Neutrophil (primary cell): ENCODE measurements around the gene MCM3.

Source experiments
- H3K27ac ChIP-seq: fragments of 200-600 bp; sonication (generic); 2 replicates; pipeline ENCODE4 v1.5.1; 2016; ENCODE audit warnings: mild to moderate bottlenecking, moderate library complexity
- H3K27me3 ChIP-seq: fragments of 200-600 bp; sonication (generic); 2 replicates; pipeline ENCODE4 v1.6.0; 2016; ENCODE audit warnings: mild to moderate bottlenecking
- H3K36me3 ChIP-seq: fragments of 200-600 bp; sonication (generic); 2 replicates; pipeline ENCODE4 v1.5.1; 2017
- H3K4me1 ChIP-seq, 2 experiments: fragments of 200-600 bp in 1 of 2; sonication (generic) in 1 of 2; 1 replicate in 1 of 2; 2 replicates in 1 of 2; pipeline versions ENCODE4 v1.5.1 to v1.6.1; 2013 to 2016; ENCODE audit warnings: low read depth in 1 of 2, low read length in 1 of 2, mild to moderate bottlenecking in 1 of 2, moderate library complexity in 1 of 2; ENCODE audit not compliant: control insufficient read depth in 1 of 2, insufficient read depth in 1 of 2
- H3K4me3 ChIP-seq, 2 experiments: fragments of 200-600 bp in 1 of 2; sonication (generic) in 1 of 2; 1 replicate in 1 of 2; 2 replicates in 1 of 2; pipeline ENCODE4 v1.5.1; 2013 to 2016; ENCODE audit warnings: low read depth in 1 of 2, low read length in 1 of 2, mild to moderate bottlenecking in 1 of 2, moderate library complexity in 1 of 2
- H3K9me3 ChIP-seq: fragments of 200-600 bp; sonication (generic); 2 replicates; pipeline ENCODE4 v1.5.1; 2016
- TF ChIP-seq, protein P1 (sequence below): fragments of 200-600 bp; sonication (generic); IDR thresholded peaks from 2 replicates; pipeline ENCODE4 v1.5.1; 2016; ENCODE audit warnings: antibody characterized with exemption

Gene MCM3

DNA sequence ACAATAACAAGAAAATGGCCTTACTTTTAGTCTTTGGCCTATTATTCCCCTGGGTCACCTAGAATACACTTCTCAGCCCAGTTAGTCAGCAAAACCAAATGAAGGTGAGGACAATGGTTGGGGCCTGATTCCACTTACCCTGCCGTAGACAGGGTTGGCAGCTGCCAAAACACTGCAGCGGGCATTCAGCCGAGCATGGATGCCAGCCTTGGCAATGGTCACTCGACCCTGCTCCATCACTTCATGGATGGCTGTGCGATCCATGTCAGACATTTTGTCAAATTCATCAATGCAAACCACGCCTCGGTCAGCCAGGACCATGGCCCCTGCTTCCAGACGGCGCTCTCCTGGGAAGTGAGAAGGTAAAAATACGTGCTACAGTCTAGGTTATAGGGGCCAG lies 8.4 kb downstream of the MCM3 start:
- Histone ChIP-seq H3K9me3 (no peaks in the 10 kb centered on the region), H3K4me3 (no peak overlapping the region), H3K36me3 (peaks cover 48% of the 10 kb centered on the region), H3K27ac (no peak overlapping the region), H3K4me1 (no peaks in the 10 kb centered on the region), H3K27me3 (no peaks in the 10 kb centered on the region)
- TF ChIP-seq, protein P1, sequence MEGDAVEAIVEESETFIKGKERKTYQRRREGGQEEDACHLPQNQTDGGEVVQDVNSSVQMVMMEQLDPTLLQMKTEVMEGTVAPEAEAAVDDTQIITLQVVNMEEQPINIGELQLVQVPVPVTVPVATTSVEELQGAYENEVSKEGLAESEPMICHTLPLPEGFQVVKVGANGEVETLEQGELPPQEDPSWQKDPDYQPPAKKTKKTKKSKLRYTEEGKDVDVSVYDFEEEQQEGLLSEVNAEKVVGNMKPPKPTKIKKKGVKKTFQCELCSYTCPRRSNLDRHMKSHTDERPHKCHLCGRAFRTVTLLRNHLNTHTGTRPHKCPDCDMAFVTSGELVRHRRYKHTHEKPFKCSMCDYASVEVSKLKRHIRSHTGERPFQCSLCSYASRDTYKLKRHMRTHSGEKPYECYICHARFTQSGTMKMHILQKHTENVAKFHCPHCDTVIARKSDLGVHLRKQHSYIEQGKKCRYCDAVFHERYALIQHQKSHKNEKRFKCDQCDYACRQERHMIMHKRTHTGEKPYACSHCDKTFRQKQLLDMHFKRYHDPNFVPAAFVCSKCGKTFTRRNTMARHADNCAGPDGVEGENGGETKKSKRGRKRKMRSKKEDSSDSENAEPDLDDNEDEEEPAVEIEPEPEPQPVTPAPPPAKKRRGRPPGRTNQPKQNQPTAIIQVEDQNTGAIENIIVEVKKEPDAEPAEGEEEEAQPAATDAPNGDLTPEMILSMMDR: no peak

DNA sequence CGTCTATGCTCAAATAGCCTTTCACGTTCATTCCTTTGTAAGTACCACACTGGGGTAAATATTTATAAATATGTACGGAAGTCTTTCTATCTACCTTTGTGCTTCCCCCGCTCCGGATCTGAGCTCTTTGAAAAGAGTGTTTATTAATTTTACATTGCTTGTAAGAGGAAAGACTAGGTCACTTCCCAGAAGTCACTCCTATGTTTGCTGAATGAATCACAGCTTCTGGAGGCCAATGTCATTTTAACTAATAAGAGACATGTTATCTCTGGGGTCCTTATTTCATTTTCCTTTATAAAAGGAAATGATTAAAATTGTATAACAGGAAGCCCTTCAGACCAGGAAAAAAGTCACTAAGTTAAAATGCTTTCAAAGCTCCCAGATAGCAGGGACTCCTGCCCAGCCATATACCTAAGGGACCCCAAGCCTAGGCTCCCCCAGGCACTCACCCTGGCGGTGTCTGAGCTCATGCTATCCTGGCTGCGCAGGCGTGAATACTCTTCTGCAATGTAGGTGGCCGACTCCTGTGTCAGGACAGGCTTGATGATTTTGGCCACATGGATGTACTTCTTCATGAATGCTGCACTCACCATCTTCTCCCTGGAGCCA lies 12.6 kb downstream of the MCM3 start:
- Histone ChIP-seq H3K36me3 (peaks cover 62% of the 10 kb centered on the region), H3K27ac (no peak overlapping the region), H3K4me3 (no peak overlapping the region), H3K9me3 (no peaks in the 10 kb centered on the region), H3K27me3 (no peaks in the 10 kb centered on the region), H3K4me1 (no peaks in the 10 kb centered on the region)
- TF ChIP-seq, protein P1: no peak

DNA sequence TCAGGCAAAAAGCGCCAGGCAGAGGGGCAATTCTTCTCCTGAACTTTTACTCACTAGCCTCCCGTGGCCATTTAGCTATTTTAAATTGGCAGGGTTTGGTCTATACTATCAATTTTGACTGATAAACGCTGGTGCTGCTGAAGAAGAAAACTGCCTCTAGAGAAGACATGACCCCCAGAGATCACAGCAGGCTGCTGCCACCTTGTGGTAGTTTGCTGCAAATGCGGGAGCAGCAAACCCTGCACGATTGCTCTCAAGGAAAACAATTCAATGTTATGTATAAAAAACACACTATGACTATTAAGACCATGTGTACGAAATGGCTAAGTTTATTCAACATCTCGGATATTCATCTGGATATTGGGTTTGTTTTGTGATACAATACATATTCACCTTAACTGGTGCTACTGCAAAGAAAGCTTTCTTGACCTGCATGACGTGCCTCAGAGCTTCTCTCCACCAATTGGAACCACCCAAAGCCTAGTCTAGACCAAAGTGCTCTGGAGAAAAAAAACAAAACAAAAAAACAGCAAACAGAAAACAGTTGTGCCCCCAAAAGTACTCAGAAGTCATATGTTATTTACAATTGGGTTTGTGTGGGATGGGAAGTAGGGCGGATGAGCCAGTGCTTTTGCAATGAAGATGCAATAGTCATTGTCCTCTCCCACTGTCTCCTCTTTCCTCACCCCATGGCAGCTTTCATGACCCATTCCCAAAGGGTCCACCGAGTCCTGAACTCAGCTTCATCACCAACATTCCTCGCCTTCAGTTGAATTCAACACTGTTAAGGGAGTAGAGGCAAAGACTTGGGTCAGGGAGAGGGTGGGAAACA lies 20.6 kb downstream of the MCM3 start:
- no peak overlapping the region for H3K4me3 ChIP-seq
- H3K36me3 ChIP-seq: peaks cover 66% of the 10 kb centered on the region
- TF ChIP-seq, protein P1: peak; percentile 84
- no peaks in the 10 kb centered on the region for H3K27me3 ChIP-seq
- H3K9me3 ChIP-seq: no peaks in the 10 kb centered on the region
- no peak overlapping the region for H3K27ac ChIP-seq
- no peaks in the 10 kb centered on the region for H3K4me1 ChIP-seq

DNA sequence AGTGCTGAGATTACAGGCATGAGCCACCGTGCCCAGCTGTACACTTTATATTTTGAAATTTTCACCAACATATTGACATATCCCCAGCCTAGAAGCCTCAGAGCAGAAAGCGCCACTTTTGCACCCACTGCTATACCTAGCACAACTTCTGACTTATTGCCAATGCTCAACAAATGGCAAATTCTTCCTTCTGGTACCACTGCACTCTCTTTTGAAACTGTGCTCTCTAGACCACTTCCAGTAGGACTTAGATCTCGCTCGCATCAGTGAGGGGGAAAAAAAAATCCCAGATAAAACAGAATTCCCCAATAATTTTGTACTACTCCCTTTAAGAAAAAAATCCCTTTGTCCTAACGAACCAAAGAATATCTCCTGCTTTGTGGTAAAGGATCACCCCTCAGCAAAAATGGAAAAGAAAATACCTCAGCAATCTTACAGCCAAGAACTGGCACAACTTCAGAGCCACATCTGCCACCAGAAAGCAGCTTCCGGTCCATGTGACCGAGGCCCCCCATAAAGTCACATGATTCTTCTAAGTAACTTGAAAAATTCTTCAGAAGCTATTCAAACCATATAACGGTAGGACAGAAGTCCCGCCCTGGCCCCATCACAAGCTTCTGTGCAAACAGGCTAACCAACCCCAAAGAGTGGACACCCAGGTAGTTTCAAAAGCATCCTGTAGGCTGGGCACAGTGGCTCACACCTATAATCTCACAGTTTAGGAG lies 21.8 kb downstream of the MCM3 start:
- Histone ChIP-seq H3K4me3 (no peak overlapping the region), H3K9me3 (no peaks in the 10 kb centered on the region), H3K36me3 (peaks cover 55% of the 10 kb centered on the region), H3K27me3 (no peaks in the 10 kb centered on the region), H3K27ac (no peak overlapping the region), H3K4me1 (no peaks in the 10 kb centered on the region)
- TF ChIP-seq, protein P1: no peak

DNA sequence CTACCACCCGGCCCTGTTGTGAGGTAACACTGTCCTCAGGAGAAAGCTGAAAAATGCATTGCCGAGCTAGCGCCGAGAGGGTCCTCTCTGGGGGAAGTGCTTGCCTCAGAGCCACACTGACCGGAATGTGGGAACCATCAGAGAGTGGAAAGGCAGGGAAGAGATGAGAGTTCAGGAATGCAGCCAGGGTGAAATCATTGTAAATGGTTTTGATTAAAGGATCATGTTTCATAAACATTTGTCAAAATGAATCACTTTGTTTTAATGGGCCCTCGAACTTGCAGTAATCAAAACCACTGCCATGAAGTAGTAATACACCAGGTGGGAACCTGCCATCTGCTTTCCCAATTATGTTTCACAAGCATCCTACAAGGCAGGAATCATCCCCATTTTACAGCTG lies 23.3 kb downstream of the MCM3 start:
- Histone ChIP-seq H3K27me3 (peaks cover under 1% of the 10 kb centered on the region), H3K27ac (no peak overlapping the region), H3K4me3 (no peak overlapping the region), H3K9me3 (no peaks in the 10 kb centered on the region), H3K36me3 (peaks cover 42% of the 10 kb centered on the region), H3K4me1 (no peaks in the 10 kb centered on the region)
- TF ChIP-seq, protein P1: no peak
